GM18508 (cell line): Measurements from ENCODE around the gene RNF220.

Experiments
- ATAC-seq: cut with Tn5 transposase; IDR thresholded peaks from one replicate; pipeline ENCODE4 v1.9.1; 2021; ENCODE audit warnings: moderate number of reproducible peaks; ENCODE audit not compliant: insufficient read depth, unreplicated experiment

Gene RNF220

DNA sequence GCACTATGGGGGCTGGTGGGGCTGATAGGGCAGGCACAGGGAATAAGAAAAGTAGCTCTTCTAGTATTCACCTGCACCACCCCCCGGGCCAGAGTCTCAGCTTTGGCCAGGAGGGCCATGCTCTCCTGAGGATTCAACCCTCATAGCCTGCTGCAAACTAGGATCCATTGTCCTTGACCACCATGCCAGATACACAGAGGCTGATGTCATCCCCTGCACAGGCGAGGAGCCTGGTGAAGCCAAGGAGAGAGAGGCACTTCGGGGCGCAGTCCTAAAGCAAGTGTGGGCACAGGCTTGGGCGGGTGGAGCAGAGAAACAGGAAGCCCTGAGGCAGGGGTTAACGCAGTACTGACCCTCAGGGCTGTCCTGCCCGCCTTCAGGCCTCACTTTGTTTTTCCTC lies 239.8 kb downstream of the RNF220 start:
- no peak for ATAC-seq

DNA sequence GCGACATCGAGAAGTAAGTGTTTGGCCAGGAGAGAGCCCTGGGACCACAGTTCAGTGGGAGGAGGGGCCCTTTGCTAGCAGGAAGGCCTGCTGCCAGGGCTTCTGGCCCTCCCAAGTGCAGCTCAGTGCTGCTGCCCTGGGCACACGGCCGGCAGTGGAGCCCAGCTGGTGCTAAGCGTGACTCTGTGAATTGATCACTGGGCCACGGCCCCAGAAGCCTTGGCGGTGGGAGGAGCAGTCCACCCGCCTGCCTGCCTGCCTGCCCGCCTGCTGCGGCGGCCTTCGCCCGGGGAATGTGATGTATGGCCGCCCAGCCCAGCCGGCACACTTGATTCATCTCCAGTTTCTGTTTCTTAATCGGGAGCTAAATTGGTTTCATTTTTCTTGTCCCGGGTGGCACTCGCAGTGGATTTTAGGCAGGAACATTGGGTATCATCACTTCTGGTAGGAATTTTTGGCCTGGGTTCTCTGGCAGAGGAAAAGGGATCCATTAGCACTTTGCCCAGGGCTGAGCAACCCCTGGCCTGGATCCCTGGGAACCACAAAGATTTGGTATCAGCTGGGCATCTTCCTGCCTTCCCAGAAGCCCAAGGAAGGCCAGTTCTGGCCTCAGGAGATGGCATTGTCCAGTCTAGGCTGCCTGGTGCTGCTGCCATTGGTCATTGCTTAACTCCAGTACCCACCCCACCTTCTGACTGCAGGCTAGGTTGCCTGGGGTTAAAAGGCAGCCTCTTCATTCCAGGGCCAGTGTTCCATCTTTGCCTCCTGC lies 240.6 kb downstream of the RNF220 start:
- ATAC-seq, result no peak

DNA sequence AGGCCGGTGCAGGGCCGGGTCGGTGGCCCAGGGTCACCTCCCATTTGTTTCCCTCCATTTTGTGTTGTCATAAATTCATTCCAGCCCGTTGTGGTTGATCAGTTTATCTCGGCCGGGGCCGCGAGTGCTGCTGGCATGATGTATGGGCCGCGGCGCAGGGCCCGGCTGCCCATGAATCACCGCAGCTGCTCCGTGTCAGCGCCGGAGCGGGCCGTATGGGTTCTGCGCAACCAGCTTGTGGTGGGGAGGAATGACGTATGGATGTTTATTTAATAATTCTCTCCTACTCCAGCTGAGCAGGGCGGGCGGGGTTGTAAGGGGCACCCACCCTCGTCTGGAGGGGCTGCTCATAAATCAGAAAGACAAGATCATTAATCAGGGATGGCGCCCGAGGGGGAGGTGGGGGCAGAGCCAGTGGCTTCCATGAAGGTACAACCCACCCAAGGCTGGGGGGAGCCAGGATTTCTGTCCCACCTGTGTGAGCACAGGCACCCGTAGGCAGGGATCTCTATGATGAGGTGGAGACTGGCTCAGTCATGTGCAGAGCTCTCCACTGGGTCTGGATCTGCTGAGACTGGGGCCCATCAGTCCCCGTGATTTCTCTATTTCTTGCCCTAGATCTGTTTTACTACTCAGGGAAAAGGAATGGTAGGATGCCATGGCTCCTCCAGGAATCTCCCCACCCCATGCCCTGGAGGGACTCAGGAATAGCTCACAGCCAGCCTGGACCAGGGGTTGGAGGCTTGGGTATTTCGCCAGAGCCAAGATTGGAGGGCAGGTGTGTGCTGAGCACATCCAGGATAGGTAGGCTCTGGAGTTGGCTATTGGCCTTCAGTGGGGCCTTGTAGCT lies 241.4 kb downstream of the RNF220 start:
- ATAC-seq, result no peak

DNA sequence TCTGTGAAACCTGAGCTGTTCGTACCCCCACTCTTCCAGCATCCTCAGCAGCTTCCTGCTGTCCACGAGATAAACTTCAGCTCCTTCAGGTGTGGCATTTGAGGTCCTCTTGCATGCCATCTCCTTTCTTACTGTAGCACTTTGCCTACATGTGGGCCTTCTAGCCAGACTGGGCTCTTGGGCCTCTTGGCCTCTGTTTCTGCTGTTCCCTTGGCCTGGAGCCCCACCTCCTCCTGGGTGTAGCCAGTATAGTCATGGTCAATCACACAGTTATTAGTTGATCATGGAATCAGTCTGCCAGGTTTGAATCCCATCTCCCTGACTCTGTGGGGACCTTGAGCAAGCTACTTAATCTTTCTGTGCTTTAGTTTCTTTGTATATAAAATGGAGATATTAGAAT lies 242.8 kb downstream of the RNF220 start:
- ATAC-seq, result no peak

DNA sequence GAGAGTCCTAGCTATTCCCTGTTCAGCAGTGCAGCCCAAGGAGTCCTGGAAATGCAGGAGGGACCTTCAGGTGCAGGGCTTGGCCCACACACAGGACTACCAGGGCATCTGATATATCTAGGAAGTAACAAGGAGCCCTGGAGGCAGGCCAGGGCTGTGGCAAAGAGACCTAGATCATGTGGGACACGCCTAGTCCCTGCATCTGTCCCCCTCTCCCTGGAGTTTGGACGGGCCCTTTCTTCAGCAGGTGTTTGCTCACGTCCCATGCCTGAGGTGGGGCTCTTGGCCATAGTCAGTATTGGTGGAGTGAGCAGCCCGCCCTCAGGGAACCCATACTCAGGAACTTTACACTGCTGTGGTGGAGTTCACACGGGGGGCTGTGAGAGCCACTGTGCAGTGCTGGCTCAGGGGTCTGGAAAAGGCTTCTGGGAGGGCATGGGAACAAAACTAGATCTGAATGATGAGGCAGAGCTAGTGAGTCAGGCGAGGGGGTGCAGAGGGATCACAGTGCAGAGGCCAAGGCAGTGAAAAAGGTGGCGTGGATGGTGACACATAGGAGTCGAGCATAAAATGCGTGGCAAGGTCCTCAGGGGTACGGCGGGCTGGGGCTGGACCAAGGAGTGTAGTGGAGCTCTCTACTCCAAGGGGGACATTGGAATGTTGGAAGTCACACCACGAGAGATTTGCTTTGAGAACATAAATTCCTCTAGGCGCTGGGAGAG lies 243.6 kb downstream of the RNF220 start:
- ATAC-seq, result no peak

DNA sequence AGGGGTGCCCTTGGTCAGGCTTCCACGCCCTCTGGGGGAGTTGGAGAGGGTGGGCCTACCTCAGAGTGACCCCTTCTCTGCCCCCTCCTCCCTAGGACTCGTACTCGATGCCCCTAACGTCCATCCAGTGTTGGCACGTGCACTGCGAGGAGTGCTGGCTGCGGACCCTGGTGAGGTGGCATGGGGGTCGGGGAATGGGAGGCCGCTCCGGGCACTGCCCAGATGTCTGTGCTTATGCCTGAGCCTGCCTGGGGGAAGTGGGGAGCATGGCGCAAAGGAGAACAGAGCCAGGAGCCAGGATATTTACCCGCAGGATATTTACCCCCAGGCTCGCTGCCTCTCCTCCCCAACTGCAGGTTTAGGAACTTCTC lies 244.7 kb downstream of the RNF220 start:
- no peak for ATAC-seq

DNA sequence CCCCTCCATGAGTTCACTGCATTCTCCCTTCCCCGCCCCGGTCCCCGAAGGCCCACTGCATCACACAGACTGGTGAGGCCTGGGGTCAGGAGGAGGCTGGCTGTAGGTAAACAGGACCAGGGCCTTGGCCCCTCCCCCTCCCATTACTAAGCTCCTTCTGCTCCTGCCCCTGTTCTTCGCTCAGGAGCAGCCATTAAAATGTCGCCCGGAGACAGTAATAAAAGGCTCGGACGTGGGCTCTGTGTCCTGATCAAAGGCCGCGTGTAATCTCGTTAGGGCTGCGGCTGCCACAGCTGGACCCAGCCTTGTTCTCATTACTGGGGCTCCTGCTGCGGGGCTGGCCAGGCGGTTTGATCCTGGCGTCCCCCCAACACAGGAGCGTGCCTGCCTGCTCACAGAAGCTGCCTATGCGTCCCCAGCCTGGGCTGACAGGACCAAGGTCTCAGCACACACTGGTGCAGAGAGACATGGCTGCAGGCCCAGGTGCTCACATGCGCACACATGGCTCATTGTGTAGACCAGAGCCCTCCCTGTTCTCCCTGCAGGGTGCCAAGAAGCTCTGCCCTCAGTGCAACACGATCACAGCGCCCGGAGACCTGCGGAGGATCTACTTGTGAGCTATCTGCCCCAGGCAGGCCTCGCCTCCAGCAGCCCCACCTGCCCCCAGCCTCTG lies 245.2 kb downstream of the RNF220 start:
- ATAC-seq, result no peak

DNA sequence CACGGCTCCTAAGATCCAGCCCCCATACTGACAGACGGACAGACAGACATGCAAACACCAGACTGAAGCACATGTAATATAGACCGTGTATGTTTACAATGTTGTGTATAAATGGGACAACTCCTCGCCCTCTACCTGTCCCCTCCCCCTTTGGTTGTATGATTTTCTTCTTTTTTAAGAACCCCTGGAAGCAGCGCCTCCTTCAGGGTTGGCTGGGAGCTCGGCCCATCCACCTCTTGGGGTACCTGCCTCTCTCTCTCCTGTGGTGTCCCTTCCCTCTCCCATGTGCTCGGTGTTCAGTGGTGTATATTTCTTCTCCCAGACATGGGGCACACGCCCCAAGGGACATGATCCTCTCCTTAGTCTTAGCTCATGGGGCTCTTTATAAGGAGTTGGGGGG lies 246.0 kb downstream of the RNF220 start:
- ATAC-seq, result no peak

DNA sequence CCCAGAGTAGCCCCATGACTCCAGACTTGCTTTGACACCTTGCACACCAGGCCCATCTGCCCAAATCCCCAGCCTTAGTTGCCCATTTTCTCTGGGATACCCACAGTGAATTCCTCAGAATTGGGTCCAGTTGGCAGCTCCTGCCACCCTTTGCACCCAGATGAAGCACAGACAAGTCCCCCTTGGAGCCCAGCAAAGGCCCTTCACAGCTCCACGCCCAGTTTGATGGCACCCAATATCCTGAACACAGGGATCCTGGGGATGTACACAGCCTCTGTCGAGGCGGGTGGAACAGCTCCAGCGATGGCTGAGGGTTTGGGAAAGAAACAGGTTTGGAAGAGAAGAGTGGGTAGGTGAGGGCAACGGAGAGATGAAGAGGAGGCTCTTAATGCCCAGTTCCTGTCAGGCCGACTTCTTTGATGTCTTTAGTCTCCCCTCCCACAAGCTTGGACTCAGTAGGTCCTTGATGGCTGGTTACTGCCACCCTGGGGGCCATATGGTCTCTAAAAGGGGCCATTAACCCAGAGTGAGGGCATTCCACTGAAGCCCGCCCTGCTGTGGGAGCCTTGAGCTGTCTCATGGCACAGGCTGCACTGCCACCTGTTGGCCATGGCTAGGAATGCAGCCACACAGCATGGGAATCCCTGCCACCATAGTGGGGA lies 247.5 kb downstream of the RNF220 start:
- ATAC-seq, result no peak

DNA sequence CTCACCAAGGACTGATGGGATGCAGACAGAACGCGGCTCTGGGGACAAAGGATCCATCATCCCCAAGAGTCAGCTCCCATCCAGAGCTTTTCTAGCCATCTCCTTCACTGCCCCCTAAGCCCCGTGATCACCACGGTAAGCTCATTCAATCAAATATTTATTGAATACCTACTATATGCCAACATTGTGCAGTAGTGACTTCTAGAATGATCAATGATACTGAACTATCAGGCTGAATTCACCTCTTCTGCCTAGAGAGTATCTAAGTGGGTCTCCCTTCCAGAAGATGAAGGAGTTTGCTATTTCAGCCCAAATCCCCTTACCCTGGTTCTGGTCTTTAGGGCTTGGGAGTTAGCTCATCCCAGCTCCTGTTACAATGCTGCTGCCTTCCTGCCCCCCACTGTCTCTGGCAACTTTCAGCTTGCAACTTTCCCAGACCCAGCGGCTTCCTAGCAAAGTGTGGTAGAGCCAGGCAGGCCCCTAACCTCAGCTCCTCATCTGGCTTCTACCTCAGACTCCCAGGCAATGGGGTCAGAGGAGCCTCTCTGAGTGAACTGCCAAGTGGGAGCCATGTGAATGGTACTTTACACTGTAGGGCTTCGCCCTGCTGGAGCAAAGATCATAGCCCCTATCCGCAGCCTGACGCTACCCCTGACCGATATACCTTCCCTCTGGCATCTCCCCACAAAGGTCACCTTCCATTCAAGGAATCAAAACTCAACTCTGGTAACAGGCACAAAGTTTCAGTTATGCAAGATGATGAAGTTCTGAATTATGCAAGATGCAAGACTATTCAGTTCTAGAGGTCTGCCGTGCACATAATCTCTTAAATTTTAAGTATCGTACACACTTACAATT lies 248.3 kb downstream of the RNF220 start:
- ATAC-seq, result no peak

DNA sequence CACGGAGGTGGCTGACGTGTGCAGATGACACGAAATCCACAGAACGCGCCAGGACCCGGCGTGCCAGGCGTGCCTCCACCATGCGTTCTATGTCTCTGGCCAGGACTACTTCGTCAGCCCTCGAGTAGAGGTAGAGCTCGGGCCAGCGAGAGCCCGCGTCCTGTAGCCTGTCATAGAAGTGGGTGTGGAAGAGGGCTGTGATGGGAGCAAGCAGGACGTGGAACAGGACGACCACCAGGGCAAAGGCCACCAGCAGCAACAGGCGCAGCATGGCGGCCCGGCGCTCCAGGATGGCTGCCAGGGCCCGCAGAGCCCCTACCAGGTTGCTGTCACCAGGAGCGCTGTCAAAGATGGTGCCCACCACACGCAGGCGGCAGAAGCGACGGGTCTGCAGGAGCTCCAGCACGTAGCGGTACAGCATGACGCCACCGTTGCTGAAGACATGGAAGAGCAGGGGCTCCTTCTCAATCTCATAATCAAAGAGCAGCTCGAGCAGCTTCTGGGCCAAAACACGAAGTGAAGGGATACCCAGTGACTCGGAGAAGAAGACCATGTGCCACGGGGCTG lies 249.6 kb downstream of the RNF220 start:
- ATAC-seq, result no peak

DNA sequence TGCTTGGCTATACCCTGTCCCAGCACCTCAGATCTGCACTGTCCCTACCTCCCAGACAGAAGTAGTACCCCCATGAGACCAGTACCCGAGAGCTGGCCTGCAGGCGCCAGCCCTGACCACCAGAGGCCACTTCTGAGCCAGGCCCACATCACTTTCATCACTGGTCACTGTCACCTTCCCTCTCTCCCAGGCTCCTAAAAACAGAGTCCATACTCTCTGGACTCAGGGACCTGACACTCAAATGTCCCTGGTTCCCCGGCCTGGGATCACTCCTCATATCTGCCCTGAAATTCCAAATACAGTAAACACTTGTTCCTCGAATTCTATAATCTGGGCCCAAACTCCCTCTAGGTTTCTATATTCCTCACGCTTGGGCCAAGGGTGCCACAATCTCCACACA lies 250.6 kb downstream of the RNF220 start:
- ATAC-seq, result no peak

DNA sequence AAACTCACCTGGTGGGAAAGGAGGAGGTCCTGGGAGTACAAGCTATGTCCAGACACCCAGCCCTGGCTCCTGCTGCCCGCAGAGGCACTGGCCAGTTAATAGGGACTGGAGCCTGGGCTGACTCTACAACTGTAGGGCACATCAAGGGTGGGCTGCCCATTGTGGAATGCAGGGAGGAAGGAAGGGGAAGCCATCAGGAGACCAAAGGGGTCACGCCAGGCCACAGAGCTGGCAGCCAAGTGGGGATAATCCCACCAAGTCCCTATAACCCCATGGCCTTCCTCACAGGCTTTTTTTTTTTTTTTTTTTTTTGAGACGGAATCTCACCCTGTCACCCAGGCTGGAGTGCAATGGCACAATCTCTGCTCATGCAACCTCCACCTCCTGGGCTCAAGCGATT lies 254.5 kb downstream of the RNF220 start:
- no peak for ATAC-seq

DNA sequence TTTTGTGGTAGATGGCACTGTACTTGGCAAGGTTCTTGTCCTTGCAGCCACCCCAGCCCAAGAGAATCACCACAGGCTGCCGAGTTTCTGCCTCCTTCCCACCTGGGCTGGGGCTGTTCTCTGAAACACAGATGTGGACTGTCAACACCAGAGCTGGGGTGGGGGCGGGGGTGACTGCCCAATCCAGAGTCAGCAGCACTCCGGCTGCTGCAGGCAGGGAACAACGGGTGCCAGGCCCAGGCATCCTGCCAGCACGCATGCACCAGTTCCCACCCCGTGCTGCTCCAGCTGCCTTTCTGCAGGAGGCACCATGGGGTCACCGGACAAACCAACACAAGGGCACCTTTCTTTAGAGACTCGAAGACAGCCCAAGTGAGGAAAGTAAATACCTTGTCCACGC lies 255.1 kb downstream of the RNF220 start:
- no peak for ATAC-seq

DNA sequence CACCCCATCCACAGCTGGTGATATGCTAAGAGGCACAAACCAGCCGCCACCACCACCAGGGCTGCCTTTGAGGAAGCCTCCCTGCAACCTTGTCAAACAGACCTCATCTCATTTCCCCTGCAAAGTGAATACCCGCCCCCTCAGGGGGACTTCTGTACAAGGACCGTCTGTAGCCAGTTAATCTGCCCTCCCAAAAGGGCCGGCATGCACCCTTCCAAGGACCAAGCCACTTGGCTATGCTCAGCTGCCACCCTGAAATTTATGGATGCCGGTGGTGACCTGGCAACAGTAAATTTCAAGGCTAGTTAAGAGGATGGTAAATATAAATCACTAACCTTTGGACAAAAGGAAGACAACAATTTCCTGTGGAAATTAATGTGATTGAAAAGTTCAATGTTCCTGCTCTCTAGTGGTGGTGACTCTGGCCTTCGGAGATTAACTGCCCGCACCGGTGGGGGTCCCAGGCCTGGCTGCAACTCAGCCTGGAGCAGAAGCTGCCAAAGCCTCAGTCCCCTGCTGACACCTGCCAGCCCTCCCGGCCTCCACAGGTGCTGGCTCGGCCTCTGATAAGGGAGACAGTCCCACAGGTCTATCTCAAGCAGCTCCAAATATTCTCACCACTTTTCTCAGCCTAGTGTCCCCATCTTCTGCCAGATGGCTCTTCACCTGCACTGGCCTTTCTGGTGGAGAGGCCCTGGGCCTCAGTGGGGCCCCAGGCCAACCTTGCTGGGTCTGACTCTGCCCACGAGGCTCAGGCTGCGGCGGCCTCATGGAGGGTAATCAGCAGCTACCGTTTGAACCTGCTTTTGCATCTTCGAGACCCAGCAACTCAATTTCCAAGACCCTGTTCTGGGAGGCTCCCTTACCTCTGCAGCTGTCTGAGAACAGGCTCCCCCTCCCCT lies 257.0 kb downstream of the RNF220 start:
- ATAC-seq, result no peak

DNA sequence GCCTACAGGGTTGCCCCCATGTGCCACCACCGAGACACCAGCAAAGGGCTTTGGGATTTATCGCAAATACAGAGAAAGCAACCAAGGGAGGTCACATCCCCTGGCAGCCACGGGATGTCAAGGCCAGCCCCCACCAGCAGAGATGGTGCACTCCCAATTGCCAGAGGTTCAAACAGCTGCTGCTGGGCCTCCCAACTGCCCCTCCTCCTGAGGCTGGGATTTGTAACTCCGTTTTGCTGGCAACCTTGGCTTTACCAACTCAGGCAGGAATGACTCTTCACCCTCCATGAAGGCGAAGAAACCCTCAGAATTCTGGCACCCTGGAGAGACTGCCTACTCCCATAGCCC lies 257.6 kb downstream of the RNF220 start:
- ATAC-seq, result no peak

DNA sequence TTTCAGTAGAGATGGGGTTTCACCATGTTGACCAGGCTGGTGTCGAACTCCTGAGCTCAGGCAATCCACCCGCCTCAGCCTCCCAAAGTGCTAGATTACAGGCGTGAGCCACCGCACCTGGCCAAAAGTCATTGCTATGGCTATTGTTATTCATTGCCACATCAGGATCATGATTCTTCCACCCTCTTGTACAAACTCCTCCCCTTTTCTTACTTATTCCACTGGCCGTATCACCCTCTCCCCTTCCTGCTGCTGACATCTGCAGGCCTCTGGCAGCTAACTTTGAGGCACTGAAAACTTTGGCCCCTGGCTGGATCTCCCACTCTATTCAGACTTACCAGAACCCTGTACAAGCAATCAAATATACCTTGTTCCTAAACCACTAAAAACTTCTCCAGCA lies 258.4 kb downstream of the RNF220 start:
- no peak for ATAC-seq
